Measurements from ENCODE around the gene MRRF.

GRCh38 chr9:122350577-122351355 is 86.1 kb downstream of the MRRF start:
- TF ChIP-seq TARDBP (IDR thresholded peaks at IDR 0.05) (no peak), PKNOX1 (IDR thresholded peaks at IDR 0.05) (no peak), NFRKB (IDR thresholded peaks at IDR 0.05) (no peak), CTBP1 (IDR thresholded peaks at IDR 0.05; ENCODE audit: borderline replicate concordance) (no peak), SUZ12 (IDR thresholded peaks at IDR 0.05) (no peak), SP1 (IDR thresholded peaks at IDR 0.05) (no peak), L3MBTL2 (conservative IDR thresholded peaks at IDR 0.05) (no peak), ARNT (IDR thresholded peaks at IDR 0.05) (no peak), ELF4 (IDR thresholded peaks at IDR 0.05) (no peak), FOXA1 (IDR thresholded peaks at IDR 0.05) (no peak), FOXM1 (IDR thresholded peaks at IDR 0.05; ENCODE audit: borderline replicate concordance) (no peak), BHLHE40 (IDR thresholded peaks at IDR 0.05; ENCODE audit: borderline replicate concordance) (no peak)
